ENCODE measurements around the gene PGAM1. TPM values are rescaled to one million over a fixed set of nuclear protein-coding genes. Genes with fewer than 3 reads are reported as not detected.

Gene PGAM1
- polyA plus RNA-seq, 3 donors, result 276 to 749 (median 498) TPM

GRCh38 chr10:97407211-97407951, 18.6 kb upstream of the PGAM1 start:
- Mint-ChIP-seq H3K36me3 (peaks cover 0 to 4% of the 10 kb centered on the region in 2 donors), H3K4me1 (peaks cover 67% of the 10 kb centered on the region), H3K27ac (peak overlapping the region; percentile 95 to 99 (median 98)), H3K27me3 (ENCODE audit: low read depth in 3 of 3) (no peaks in the 10 kb centered on the region), H3K4me3 (peak overlapping the region; percentile 43 to 71), H3K9me3 (peaks cover 0 to 2% (median 0%) of the 10 kb centered on the region in 7 donors)
- peaks cover 4% of the 10 kb centered on the region for H3K79me2 ChIP-seq (ENCODE audit: insufficient read depth, low read length)
- H3K9ac ChIP-seq (ENCODE audit: insufficient read depth, low read length, poor library complexity, severe bottlenecking), result no peak overlapping the region
- H3K27me3 ChIP-seq (ENCODE audit: control insufficient read depth in 2 of 2, insufficient read depth in 2 of 2, low read length in 2 of 2), result no peaks in the 10 kb centered on the region
- H3K9me3 ChIP-seq (replicated peaks in 1 of 2; ENCODE audit: control insufficient read depth in 1 of 2, insufficient read depth in 1 of 2, low read length in 2 of 2), result no peaks in the 10 kb centered on the region
- TF ChIP-seq CTCF (IDR thresholded peaks at IDR 0.05), result peak; percentile 84
- no peaks in the 10 kb centered on the region for H3K36me3 ChIP-seq (replicated peaks in 1 of 2; ENCODE audit: control insufficient read depth in 1 of 2, insufficient read depth in 2 of 2, low read length in 2 of 2)
- H3K27ac ChIP-seq (ENCODE audit: low read depth in 1 of 2, low read length in 2 of 2), result peak overlapping the region; percentile 85 to 88
- DNase-seq, result peak; percentile 74 to 80 (median 75)
- peak overlapping the region; percentile 58 for H3K4me2 ChIP-seq (replicated peaks; ENCODE audit: extremely low read depth, low read length, poor library complexity, severe bottlenecking)
- peak overlapping the region in 1 of 3 experiments; percentile 31 for H3K4me3 ChIP-seq (replicated peaks in 1 of 3; ENCODE audit: low read depth in 2 of 3, low read length in 3 of 3)
- no peaks in the 10 kb centered on the region for H4K20me1 ChIP-seq (ENCODE audit: insufficient read depth, low read length)
- 0% methylated on average over 8 of the region's 10 CpGs for WGBS (ENCODE audit: insufficient coverage)
- H2AFZ ChIP-seq (ENCODE audit: insufficient read depth, low read depth, low read length, poor library complexity, severe bottlenecking), result peak overlapping the region; percentile 50
- H3K4me1 ChIP-seq (ENCODE audit: control insufficient read depth in 1 of 2, insufficient read depth in 2 of 2, low read length in 2 of 2), result peaks cover 75 to 87% of the 10 kb centered on the region in 2 donors
- intact Hi-C loops (cut with micrococcal nuclease), result loop anchor here (1.0 to 5.0 kb wide), 2 partner anchors 15 to 90 kb away; partner anchors contain the start of genes MMS19 (in 1 of the 2) and UBTD1 (in 1 of the 2)

GRCh38 chr10:97407952-97408248, 18.1 kb upstream of the PGAM1 start:
- Histone ChIP-seq H2AFZ (ENCODE audit: insufficient read depth, low read depth, low read length, poor library complexity, severe bottlenecking) (no peak overlapping the region), H3K4me1 (ENCODE audit: control insufficient read depth in 1 of 2, insufficient read depth in 2 of 2, low read length in 2 of 2) (peaks cover 75 to 87% of the 10 kb centered on the region in 2 donors), H3K4me3 (replicated peaks in 1 of 3; ENCODE audit: low read depth in 2 of 3, low read length in 3 of 3) (peak overlapping the region in 1 of 3 experiments; percentile 31), H3K4me2 (replicated peaks; ENCODE audit: extremely low read depth, low read length, poor library complexity, severe bottlenecking) (peak overlapping the region; percentile 58), H3K27ac (ENCODE audit: low read depth in 1 of 2, low read length in 2 of 2) (peak overlapping the region; percentile 85 to 86), H4K20me1 (ENCODE audit: insufficient read depth, low read length) (no peaks in the 10 kb centered on the region), H3K36me3 (replicated peaks in 1 of 2; ENCODE audit: control insufficient read depth in 1 of 2, insufficient read depth in 2 of 2, low read length in 2 of 2) (no peaks in the 10 kb centered on the region), H3K79me2 (ENCODE audit: insufficient read depth, low read length) (peaks cover 4% of the 10 kb centered on the region), H3K9me3 (replicated peaks in 1 of 2; ENCODE audit: control insufficient read depth in 1 of 2, insufficient read depth in 1 of 2, low read length in 2 of 2) (no peaks in the 10 kb centered on the region), H3K9ac (ENCODE audit: insufficient read depth, low read length, poor library complexity, severe bottlenecking) (peak overlapping the region; percentile 35), H3K27me3 (ENCODE audit: control insufficient read depth in 2 of 2, insufficient read depth in 2 of 2, low read length in 2 of 2) (no peaks in the 10 kb centered on the region)
- TF ChIP-seq CTCF (IDR thresholded peaks at IDR 0.05), result no peak
- no peak for DNase-seq
- Mint-ChIP-seq H3K9me3 (peaks cover 0 to 2% (median 0%) of the 10 kb centered on the region in 7 donors), H3K4me1 (peaks cover 67% of the 10 kb centered on the region), H3K27ac (peak overlapping the region; percentile 95 to 99 (median 98)), H3K27me3 (ENCODE audit: low read depth in 3 of 3) (no peaks in the 10 kb centered on the region), H3K36me3 (peaks cover 0 to under 1% of the 10 kb centered on the region in 2 donors), H3K4me3 (peak overlapping the region; percentile 49 to 71)
- intact Hi-C loops (cut with micrococcal nuclease), result loop anchor here (1.0 to 5.0 kb wide), 3 partner anchors 14 to 89 kb away; partner anchors contain the start of genes MMS19 (in 1 of the 2) and UBTD1 (in 1 of the 2)
- WGBS (ENCODE audit: insufficient coverage), result no CpG with 5 or more reads among the region's 2 CpGs
